Measurements from ENCODE around the gene SRA1. TPM values are rescaled to one million over a fixed set of nuclear protein-coding genes. Genes with fewer than 3 reads are reported as not detected.
"Not testable (repeated sequence)": the region's sequence is repeated elsewhere in the genome, so short reads cannot be mapped to it uniquely, and the experiment has no call there.

Gene SRA1
- total and polyA plus RNA-seq, 2 of the 8 experiments (the other 6 are each of a cell fraction or from before 2014, with no cell fraction given) = 27.4 to 39.4 TPM

DNA sequence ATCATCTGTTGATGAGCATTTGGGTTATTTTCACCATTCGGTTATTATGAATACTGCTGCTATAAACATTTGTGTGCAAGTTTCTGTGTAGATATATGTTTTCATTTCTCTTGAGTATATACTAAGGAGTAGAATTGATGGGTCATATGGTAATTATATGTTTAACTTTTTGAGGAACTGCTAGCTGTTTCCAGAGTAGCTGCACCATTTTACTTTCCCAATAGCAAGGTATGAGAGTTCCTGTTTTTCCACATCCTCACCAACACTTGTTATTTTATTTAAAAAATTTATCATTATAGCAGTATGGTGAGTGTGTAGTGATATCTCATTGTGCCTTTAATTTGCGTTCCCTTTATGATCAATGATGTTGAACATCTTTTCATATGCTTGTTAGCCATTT, 46.5 kb upstream of the SRA1 start (continued):
- no peak for TF ChIP-seq ASH2L (IDR thresholded peaks at IDR 0.05; ENCODE audit: low read length)
- no peak for TF ChIP-seq SUZ12 (IDR thresholded peaks at IDR 0.05; ENCODE audit: low read length)
- no peak for TF ChIP-seq TAF7 (optimal IDR thresholded peaks at IDR 0.05; ENCODE audit: borderline replicate concordance, low read depth, low read length)
- TF ChIP-seq, protein P1, sequence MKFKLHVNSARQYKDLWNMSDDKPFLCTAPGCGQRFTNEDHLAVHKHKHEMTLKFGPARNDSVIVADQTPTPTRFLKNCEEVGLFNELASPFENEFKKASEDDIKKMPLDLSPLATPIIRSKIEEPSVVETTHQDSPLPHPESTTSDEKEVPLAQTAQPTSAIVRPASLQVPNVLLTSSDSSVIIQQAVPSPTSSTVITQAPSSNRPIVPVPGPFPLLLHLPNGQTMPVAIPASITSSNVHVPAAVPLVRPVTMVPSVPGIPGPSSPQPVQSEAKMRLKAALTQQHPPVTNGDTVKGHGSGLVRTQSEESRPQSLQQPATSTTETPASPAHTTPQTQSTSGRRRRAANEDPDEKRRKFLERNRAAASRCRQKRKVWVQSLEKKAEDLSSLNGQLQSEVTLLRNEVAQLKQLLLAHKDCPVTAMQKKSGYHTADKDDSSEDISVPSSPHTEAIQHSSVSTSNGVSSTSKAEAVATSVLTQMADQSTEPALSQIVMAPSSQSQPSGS (IDR thresholded peaks at IDR 0.05; ENCODE audit: low read length) = no peak

DNA sequence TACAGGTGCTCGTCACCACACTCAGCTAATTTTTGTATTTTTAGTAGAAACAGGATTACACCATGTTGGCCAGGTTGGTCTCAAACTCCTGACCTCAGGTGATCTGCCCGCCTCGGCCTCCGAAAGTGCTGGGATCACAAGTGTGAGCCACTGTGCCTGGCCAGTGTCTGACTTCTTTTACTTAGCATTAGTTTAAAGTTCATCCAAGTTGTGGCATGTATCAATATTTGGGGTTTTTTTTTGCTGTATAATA, 46.1 kb upstream of the SRA1 start:
- H2BK15ac ChIP-seq (ENCODE audit: low read length); H3K79me1 ChIP-seq (ENCODE audit: low read depth, low read length); H2AFZ ChIP-seq (ENCODE audit: low read length); H2BK20ac ChIP-seq (ENCODE audit: low read length); H3K27ac ChIP-seq (ENCODE audit: low read depth, low read length); H3K4me1 ChIP-seq (replicated peaks in 1 of 4; ENCODE audit: control insufficient read depth in 3 of 4, insufficient read depth in 4 of 4, low read length in 3 of 4); H3K9ac ChIP-seq (replicated peaks in 1 of 4; ENCODE audit: extremely low read depth in 1 of 4, low read depth in 3 of 4, low read length in 3 of 4); H4K91ac ChIP-seq (replicated peaks; ENCODE audit: insufficient read length, low read length); H3K9me3 ChIP-seq (ENCODE audit: insufficient read depth in 2 of 2, low read depth in 1 of 2, low read length in 1 of 2); H2BK120ac ChIP-seq (replicated peaks; ENCODE audit: low read depth, low read length); H2BK12ac ChIP-seq (ENCODE audit: low read depth, low read length); H3K36me3 ChIP-seq (ENCODE audit: control insufficient read depth in 2 of 4, insufficient read depth in 4 of 4, low read length in 3 of 4); H4K8ac ChIP-seq (ENCODE audit: extremely low read depth, insufficient read depth, low read length); H3K4ac ChIP-seq (replicated peaks; ENCODE audit: insufficient read length, low read depth, low read length); H3K4me3 ChIP-seq (ENCODE audit: extremely low read depth in 1 of 4, insufficient read depth in 2 of 4, low read depth in 3 of 4, low read length in 4 of 4); FAIRE-seq; H4K5ac ChIP-seq (ENCODE audit: insufficient read length, low read depth, low read length); H3K27me3 ChIP-seq (replicated peaks in 1 of 4; ENCODE audit: control insufficient read depth in 3 of 4, extremely low read depth in 1 of 4, insufficient read depth in 3 of 4, low read length in 3 of 4); H3K14ac ChIP-seq (ENCODE audit: insufficient read length); H3K23ac ChIP-seq (ENCODE audit: insufficient read length); H3K4me2 ChIP-seq (ENCODE audit: insufficient read depth in 1 of 2, low read depth in 2 of 2, low read length in 2 of 2); DNase-seq (ENCODE audit: low read depth in 1 of 2, low spot score in 2 of 2); H2AK5ac ChIP-seq (ENCODE audit: low read depth, low read length); H3K56ac ChIP-seq (replicated peaks; ENCODE audit: insufficient read length, low read depth, low read length); H3K23me2 ChIP-seq (ENCODE audit: low read depth, low read length); H4K20me1 ChIP-seq (replicated peaks in 1 of 2; ENCODE audit: control insufficient read depth in 1 of 2, insufficient read depth in 2 of 2, low read length in 2 of 2); POLR2A ChIA-PET (ENCODE audit: partially characterized antibody); CTCF ChIA-PET (ENCODE audit: partially characterized antibody); H2BK5ac ChIP-seq (ENCODE audit: low read depth, low read length); H3K18ac ChIP-seq (ENCODE audit: extremely low read depth, low read length); H3K79me2 ChIP-seq (ENCODE audit: control insufficient read depth in 1 of 2, insufficient read depth in 2 of 2, low read length in 2 of 2): not testable (repeated sequence)
- 94% methylated on average over 4 of the region's 4 CpGs; no CpG with 5 or more reads in 1 of the 2 experiments for WGBS, 2 experiments (ENCODE audit: extremely low coverage in 1 of 2, insufficient coverage in 1 of 2, insufficient read length in 1 of 2, insufficient replicate concordance in 2 of 2, low coverage in 1 of 2, low lambda C conversion rate in 2 of 2, missing lambda C conversion rate in 1 of 2)

All from H1 (cell line).